ENCODE data around the gene CD99.

GRCh38 chrX:2642791-2643190 lies 48.3 kb upstream of the CD99 start:
- TF ChIP-seq, protein P1, sequence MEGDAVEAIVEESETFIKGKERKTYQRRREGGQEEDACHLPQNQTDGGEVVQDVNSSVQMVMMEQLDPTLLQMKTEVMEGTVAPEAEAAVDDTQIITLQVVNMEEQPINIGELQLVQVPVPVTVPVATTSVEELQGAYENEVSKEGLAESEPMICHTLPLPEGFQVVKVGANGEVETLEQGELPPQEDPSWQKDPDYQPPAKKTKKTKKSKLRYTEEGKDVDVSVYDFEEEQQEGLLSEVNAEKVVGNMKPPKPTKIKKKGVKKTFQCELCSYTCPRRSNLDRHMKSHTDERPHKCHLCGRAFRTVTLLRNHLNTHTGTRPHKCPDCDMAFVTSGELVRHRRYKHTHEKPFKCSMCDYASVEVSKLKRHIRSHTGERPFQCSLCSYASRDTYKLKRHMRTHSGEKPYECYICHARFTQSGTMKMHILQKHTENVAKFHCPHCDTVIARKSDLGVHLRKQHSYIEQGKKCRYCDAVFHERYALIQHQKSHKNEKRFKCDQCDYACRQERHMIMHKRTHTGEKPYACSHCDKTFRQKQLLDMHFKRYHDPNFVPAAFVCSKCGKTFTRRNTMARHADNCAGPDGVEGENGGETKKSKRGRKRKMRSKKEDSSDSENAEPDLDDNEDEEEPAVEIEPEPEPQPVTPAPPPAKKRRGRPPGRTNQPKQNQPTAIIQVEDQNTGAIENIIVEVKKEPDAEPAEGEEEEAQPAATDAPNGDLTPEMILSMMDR (tag by site-specific recombination; IDR thresholded peaks at IDR 0.05): no peak
- TF ChIP-seq BCL11A (tag by site-specific recombination; IDR thresholded peaks at IDR 0.05; ENCODE audit: low read depth) (no peak), ZNF350 (tag by site-specific recombination; IDR thresholded peaks at IDR 0.05) (no peak), TCF7L2 (IDR thresholded peaks at IDR 0.05; ENCODE audit: borderline replicate concordance, low read depth, low read length) (no peak), ZNF121 (tag by site-specific recombination; IDR thresholded peaks at IDR 0.05) (no peak), ZNF549 (tag by site-specific recombination; IDR thresholded peaks at IDR 0.05) (no peak), YY1 (tag by site-specific recombination; IDR thresholded peaks at IDR 0.05) (no peak), RBAK (tag by site-specific recombination; IDR thresholded peaks at IDR 0.05) (no peak)
- TF ChIP-seq, protein P2, sequence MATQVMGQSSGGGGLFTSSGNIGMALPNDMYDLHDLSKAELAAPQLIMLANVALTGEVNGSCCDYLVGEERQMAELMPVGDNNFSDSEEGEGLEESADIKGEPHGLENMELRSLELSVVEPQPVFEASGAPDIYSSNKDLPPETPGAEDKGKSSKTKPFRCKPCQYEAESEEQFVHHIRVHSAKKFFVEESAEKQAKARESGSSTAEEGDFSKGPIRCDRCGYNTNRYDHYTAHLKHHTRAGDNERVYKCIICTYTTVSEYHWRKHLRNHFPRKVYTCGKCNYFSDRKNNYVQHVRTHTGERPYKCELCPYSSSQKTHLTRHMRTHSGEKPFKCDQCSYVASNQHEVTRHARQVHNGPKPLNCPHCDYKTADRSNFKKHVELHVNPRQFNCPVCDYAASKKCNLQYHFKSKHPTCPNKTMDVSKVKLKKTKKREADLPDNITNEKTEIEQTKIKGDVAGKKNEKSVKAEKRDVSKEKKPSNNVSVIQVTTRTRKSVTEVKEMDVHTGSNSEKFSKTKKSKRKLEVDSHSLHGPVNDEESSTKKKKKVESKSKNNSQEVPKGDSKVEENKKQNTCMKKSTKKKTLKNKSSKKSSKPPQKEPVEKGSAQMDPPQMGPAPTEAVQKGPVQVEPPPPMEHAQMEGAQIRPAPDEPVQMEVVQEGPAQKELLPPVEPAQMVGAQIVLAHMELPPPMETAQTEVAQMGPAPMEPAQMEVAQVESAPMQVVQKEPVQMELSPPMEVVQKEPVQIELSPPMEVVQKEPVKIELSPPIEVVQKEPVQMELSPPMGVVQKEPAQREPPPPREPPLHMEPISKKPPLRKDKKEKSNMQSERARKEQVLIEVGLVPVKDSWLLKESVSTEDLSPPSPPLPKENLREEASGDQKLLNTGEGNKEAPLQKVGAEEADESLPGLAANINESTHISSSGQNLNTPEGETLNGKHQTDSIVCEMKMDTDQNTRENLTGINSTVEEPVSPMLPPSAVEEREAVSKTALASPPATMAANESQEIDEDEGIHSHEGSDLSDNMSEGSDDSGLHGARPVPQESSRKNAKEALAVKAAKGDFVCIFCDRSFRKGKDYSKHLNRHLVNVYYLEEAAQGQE (tag by site-specific recombination; IDR thresholded peaks at IDR 0.05): no peak
- TF ChIP-seq, protein P3, sequence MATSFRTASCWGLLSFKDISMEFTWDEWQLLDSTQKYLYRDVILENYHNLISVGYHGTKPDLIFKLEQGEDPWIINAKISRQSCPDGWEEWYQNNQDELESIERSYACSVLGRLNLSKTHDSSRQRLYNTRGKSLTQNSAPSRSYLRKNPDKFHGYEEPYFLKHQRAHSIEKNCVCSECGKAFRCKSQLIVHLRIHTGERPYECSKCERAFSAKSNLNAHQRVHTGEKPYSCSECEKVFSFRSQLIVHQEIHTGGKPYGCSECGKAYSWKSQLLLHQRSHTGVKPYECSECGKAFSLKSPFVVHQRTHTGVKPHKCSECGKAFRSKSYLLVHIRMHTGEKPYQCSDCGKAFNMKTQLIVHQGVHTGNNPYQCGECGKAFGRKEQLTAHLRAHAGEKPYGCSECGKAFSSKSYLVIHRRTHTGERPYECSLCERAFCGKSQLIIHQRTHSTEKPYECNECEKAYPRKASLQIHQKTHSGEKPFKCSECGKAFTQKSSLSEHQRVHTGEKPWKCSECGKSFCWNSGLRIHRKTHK (tag by site-specific recombination; IDR thresholded peaks at IDR 0.05): no peak
